Heart left ventricle (tissue), 16 donors: ENCODE measurements around the gene CPEB1. TPM values are rescaled to one million over a fixed set of nuclear protein-coding genes. Genes with fewer than 3 reads are reported as not detected.

Source experiments
- ATAC-seq, 4 donors: fragments of 200-7000 bp; cut with Tn5 transposase; one replicate each; pipeline ENCODE4 v1.9.1; 2020 to 2022; ENCODE audit warnings: moderate library complexity in 4 of 4, mild to moderate bottlenecking in 3 of 4, moderate number of reproducible peaks in 1 of 4
- DNase-seq, 5 donors: peaks; one replicate each; pipeline ENCODE4 v3.0.0-alpha.2; 2020
- H3K27ac ChIP-seq, 12 donors: fragments of 200-600 bp; sonication (generic) in 4 of 12; one replicate each; pipeline versions ENCODE4 v1.5.0 to v1.8.0; 2016 to 2022; ENCODE audit warnings: mild to moderate bottlenecking in 2 of 12
- H3K27me3 ChIP-seq, 9 donors: fragments of 200-600 bp; sonication (generic) in 2 of 9; one replicate each; pipeline versions ENCODE4 v1.5.1 to v1.8.0; 2016 to 2022; ENCODE audit warnings: mild to moderate bottlenecking in 3 of 9
- H3K36me3 ChIP-seq, 9 donors: fragments of 200-600 bp; sonication (generic) in 2 of 9; one replicate each; pipeline versions ENCODE4 v1.5.0 to v1.8.0; 2018 to 2022; ENCODE audit warnings: mild to moderate bottlenecking in 2 of 9
- H3K4me1 ChIP-seq, 12 donors: fragments of 200-600 bp; sonication (generic) in 4 of 12; one replicate each; pipeline versions ENCODE4 v1.5.0 to v1.8.0; 2016 to 2022; ENCODE audit warnings: mild to moderate bottlenecking in 3 of 12
- H3K4me3 ChIP-seq, 12 donors: fragments of 200-600 bp; sonication (generic) in 4 of 12; one replicate each; pipeline versions ENCODE4 v1.5.0 to v1.8.0; 2017 to 2022; ENCODE audit warnings: mild to moderate bottlenecking in 9 of 12, moderate library complexity in 4 of 12
- H3K9me3 ChIP-seq, 12 donors: fragments of 200-600 bp; sonication (generic) in 4 of 12; one replicate each; pipeline versions ENCODE4 v1.5.0 to v1.8.0; 2016 to 2022; ENCODE audit warnings: mild to moderate bottlenecking in 1 of 12
- POLR2A ChIP-seq, 2 donors: fragments of 450-650 bp; IDR thresholded peaks; one replicate each; pipeline ENCODE4 v1.6.1; 2017; ENCODE audit warnings: antibody characterized with exemption in 2 of 2, mild to moderate bottlenecking in 2 of 2, moderate library complexity in 2 of 2
- WGBS, 4 donors: extraction: QIAGEN DNeasy Blood & Tissue Kit in 2 of 4; methylation state at CpG; one replicate each; pipeline versions ENCODE4 v1.1.5 to v1.1.7; 2013 to 2018; 5-methylcytosine and 5-hydroxymethylcytosine counted together
- intact Hi-C, 10 donors: fragments of 100-400 bp; cut with DNase I; formaldehyde crosslinking; loops; one replicate each; pipeline versions ENCODE4 v1.11.1 to v1.14.2; 2022
- polyA plus RNA-seq, 2 donors: library from polyadenylated mRNA; stranded (reverse); fragments of 200-250 nt; gene quantifications; one replicate each; pipeline ENCODE4 v1.2.3, GENCODE V29; 2013
- total RNA-seq, 9 donors: library from RNA; depleted of rRNA in 2 of 9; stranded (reverse); fragments of >200 nt in 2 of 9; fragmentation: NEBNext Ultra II Directional in 3 of 9; extraction: Animal tissue kit (Norgen Biotek cat#: 25700) in 3 of 9; gene quantifications; one replicate each; pipeline versions ENCODE4 v1.1.0 to v1.2.4, GENCODE V29; 2016 to 2023
- TF ChIP-seq, protein P1 (sequence below), 12 donors: fragments of 200-600 bp; sonication (generic) in 4 of 12; IDR thresholded peaks; one replicate each; pipeline versions ENCODE4 v1.5.0 to v1.8.0; 2018 to 2022; ENCODE audit warnings: antibody characterized with exemption in 12 of 12, mild to moderate bottlenecking in 5 of 12
- donor health status: ischemic (EF 13 %, LVEDD 7.1; RV severe dilation, severe dysfunction).
- donor health status: healthy with polysubstance abuse.
- donor health status: DM: no; HTN: yes; CAD: no.
- donor health status: DM: no; HTN: no; CAD: no.
- donor health status: ischemic (EF 25% LVEDD 6.9; RV normal size, moderate dysfunction).
- donor health status: ischemic (EF 25% LVEDD 5.7; RV mildly dilated, moderate dysfunction).
- donor health status: healthy.
- donor health status: DM: yes; HTN: yes; CAD: no.
- donor health status: ischemic (EF 35%, LVEDD 5.7; RV mildly dilated, moderate dysfunction).
- donor health status: nonischemic (EF 11% LVEDD 7.7; RV severe dilation, severe dysfunction).
- donor health status: DM: yes; HTN: yes; CAD: no.
- donor health status: PGD.
- donor health status: ischemic (EF 29% LVEDD 5.4; RV normal size, mild dysfunction).
- donor health status: nonischemic (EF 23%, LVEDD 6.1; RV moderate dilation, normal function).

The CPEB1 gene
- total and polyA plus RNA-seq, 11 donors, result 0.07 to 8.7 (median 0.54) TPM; not detected in 1

DNA sequence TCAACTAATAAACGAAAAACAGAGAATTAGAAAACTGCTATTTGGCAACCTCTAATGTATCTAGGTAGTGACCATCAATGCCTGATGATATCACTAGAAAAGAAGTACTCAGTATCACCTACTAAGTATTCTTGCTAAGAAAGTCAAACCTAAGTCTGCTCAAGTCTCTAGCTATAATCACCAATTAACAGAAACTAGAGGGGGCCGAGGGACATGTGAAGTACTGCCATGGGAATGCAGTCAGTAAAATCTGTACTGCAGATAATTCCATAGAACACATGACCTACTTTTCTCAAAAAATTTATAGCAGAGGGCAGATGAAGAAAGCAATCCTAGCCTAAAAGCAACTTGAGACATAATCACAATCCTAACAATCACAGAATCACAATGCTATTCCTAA is 51.4 kb downstream of the CPEB1 start:
- Histone ChIP-seq H3K27ac (no peak overlapping the region), H3K9me3 (no peaks in the 10 kb centered on the region), H3K4me1 (no peaks in the 10 kb centered on the region), H3K36me3 (no peaks in the 10 kb centered on the region), H3K27me3 (peaks cover 0 to 29% (median 0%) of the 10 kb centered on the region in 9 donors), H3K4me3 (no peak overlapping the region)
- WGBS, 4 donors, result 38 to 47% (median 43%) methylated on average over 2 of the region's 2 CpGs
- ATAC-seq (no peak), DNase-seq (no peak)
- intact Hi-C loops, result no loop called here
- TF ChIP-seq, protein P1, sequence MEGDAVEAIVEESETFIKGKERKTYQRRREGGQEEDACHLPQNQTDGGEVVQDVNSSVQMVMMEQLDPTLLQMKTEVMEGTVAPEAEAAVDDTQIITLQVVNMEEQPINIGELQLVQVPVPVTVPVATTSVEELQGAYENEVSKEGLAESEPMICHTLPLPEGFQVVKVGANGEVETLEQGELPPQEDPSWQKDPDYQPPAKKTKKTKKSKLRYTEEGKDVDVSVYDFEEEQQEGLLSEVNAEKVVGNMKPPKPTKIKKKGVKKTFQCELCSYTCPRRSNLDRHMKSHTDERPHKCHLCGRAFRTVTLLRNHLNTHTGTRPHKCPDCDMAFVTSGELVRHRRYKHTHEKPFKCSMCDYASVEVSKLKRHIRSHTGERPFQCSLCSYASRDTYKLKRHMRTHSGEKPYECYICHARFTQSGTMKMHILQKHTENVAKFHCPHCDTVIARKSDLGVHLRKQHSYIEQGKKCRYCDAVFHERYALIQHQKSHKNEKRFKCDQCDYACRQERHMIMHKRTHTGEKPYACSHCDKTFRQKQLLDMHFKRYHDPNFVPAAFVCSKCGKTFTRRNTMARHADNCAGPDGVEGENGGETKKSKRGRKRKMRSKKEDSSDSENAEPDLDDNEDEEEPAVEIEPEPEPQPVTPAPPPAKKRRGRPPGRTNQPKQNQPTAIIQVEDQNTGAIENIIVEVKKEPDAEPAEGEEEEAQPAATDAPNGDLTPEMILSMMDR (IDR thresholded peaks at IDR 0.05), result no peak
- no peak for TF ChIP-seq POLR2A (IDR thresholded peaks at IDR 0.05)

DNA sequence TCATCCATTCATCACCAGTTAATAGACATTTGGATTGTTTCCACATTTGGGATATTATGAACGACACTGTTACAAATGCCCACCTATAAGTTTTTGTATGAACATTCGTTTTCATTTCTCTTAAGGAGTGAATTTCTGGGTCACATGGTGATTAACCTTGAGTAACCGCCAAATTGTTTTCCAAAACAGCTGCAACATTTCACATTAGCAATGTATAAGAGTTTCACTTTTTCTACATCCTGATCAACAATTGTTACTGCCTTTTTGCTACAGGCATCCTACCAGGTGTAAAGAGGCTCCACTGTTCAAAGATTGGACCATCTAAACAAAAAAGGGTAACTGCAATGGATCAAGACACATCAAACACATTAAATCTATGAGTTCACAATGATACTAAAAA is 52.0 kb downstream of the CPEB1 start:
- TF ChIP-seq, protein P1 (IDR thresholded peaks at IDR 0.05), result no peak
- no peak for TF ChIP-seq POLR2A (IDR thresholded peaks at IDR 0.05)
- peaks cover 0 to 30% (median 0%) of the 10 kb centered on the region in 9 donors for H3K27me3 ChIP-seq
- H3K4me1 ChIP-seq, result no peaks in the 10 kb centered on the region
- no peak overlapping the region for H3K27ac ChIP-seq
- no peaks in the 10 kb centered on the region for H3K9me3 ChIP-seq
- DNase-seq (no peak), ATAC-seq (no peak)
- H3K4me3 ChIP-seq, result no peak overlapping the region
- no peaks in the 10 kb centered on the region for H3K36me3 ChIP-seq
- intact Hi-C loops, result no loop called here
- WGBS, 4 donors, result 72 to 79% (median 76%) methylated on average over 3 of the region's 3 CpGs

- TF ChIP-seq POLR2A (IDR thresholded peaks at IDR 0.05), result no peak
- ATAC-seq (no peak), DNase-seq (no peak)
- Histone ChIP-seq H3K27me3 (peaks cover 0 to 17% (median 5%) of the 10 kb centered on the region in 9 donors), H3K4me1 (no peaks in the 10 kb centered on the region), H3K4me3 (no peak overlapping the region), H3K9me3 (no peaks in the 10 kb centered on the region), H3K36me3 (no peaks in the 10 kb centered on the region), H3K27ac (no peak overlapping the region)
- WGBS, 4 donors, result 64 to 76% (median 70%) methylated on average over 4 of the region's 4 CpGs
- intact Hi-C loops, result no loop called here
Observed at GRCh38 chr15:82587805-82588204, 59.4 kb downstream of the CPEB1 start.

GRCh38 chr15:82585072-82585471 is 62.1 kb downstream of the CPEB1 start:
- Histone ChIP-seq H3K9me3 (no peaks in the 10 kb centered on the region), H3K4me1 (no peaks in the 10 kb centered on the region), H3K36me3 (no peaks in the 10 kb centered on the region), H3K27ac (no peak overlapping the region), H3K4me3 (no peak overlapping the region), H3K27me3 (peaks cover 0 to 10% (median 0%) of the 10 kb centered on the region in 9 donors)
- ATAC-seq (no peak), DNase-seq (no peak)
- TF ChIP-seq, protein P1 (IDR thresholded peaks at IDR 0.05), result no peak
- no peak for TF ChIP-seq POLR2A (IDR thresholded peaks at IDR 0.05)
- intact Hi-C loops, result no loop called here
- WGBS, 4 donors, result 49 to 53% (median 52%) methylated on average over 3 of the region's 3 CpGs

DNA sequence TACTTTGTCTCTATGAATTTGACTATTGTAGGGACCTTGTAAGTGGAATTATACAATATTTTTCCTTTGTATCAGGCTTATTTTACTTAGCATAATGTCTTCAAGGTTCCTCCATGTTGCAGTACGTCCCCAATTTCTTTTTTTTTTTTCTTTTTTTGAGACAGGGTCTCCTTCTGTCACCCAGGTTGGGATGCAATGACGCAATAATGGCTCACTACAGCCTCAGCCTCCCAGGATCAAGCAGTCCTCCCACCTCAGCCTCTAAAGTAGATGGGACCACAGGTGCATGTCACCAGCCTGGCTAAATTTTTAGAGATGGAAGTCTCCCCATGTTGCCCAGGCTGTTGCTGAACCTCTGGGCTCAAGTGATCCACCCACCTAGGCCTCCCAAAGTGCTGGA is 66.5 kb downstream of the CPEB1 start:
- WGBS, 4 donors, result 74 to 80% (median 75%) methylated on average over 2 of the region's 2 CpGs
- no peak overlapping the region for H3K27ac ChIP-seq
- DNase-seq (no peak), ATAC-seq (no peak)
- H3K4me1 ChIP-seq, result no peaks in the 10 kb centered on the region
- H3K27me3 ChIP-seq, result peaks cover 0 to 10% (median 0%) of the 10 kb centered on the region in 9 donors
- H3K9me3 ChIP-seq, result no peaks in the 10 kb centered on the region
- H3K36me3 ChIP-seq, result no peaks in the 10 kb centered on the region
- intact Hi-C loops, result no loop called here
- TF ChIP-seq, protein P1 (IDR thresholded peaks at IDR 0.05), result no peak
- no peak for TF ChIP-seq POLR2A (IDR thresholded peaks at IDR 0.05)
- H3K4me3 ChIP-seq, result no peak overlapping the region
